Retina (tissue), 1 donor: ENCODE results near the gene ANTXR1.

ENCODE experiments used
- DNase-seq: peaks from one replicate; pipeline ENCODE4 v3.0.0-alpha.2; 2016

The ANTXR1 gene

DNA sequence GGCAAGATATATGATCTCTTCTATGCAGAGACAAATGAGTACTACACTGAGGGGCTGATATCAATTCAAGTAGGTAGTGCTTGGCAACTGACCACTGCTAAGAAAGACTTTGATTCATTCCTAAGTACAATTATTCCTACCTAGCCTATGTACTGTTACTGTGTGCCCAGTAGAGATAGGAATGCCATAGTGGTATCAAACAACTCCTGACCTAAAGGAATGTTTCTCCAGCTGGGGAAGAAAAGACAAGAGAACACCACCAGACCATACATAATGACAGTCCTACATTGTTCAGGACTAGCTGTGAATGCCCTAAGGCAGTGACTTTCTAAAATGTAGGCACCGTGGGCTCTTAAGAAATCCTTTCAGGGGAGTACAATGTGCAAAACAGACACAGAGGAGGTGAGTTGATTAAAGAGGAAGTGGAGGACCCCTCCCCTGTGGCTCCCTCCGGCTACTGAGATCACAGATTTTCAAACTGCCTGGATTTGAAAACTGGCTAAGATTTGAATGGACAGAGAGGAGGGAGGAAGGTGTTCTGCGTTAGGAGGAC is 89.1 kb downstream of the ANTXR1 start:
- no peak for DNase-seq

GRCh38 chr2:69103419-69103818 is 90.4 kb downstream of the ANTXR1 start:
- no peak for DNase-seq

- DNase-seq: no peak
Measured at GRCh38 chr2:69104261-69104660, 91.3 kb downstream of the ANTXR1 start.

DNA sequence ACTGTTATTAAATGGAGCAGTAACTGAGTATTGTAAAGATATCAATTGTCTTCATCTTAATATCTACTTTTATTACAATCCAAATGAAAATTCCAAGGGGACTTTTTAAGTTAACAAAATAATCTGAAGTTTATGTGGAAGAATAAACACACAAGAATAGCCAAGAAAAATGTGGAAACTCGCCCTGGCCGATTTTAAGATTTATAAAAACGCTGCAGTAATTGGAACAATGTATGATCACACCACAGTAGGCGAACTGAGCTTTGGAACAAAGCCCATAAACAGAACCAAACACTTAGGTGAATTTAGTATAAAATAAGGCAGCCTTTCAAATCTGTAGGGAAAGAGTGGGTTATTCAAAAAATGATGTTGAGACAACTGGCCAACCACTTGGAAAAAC is 96.3 kb downstream of the ANTXR1 start:
- DNase-seq: no peak

GRCh38 chr2:69111076-69111475 is 98.1 kb downstream of the ANTXR1 start:
- DNase-seq: no peak

DNA sequence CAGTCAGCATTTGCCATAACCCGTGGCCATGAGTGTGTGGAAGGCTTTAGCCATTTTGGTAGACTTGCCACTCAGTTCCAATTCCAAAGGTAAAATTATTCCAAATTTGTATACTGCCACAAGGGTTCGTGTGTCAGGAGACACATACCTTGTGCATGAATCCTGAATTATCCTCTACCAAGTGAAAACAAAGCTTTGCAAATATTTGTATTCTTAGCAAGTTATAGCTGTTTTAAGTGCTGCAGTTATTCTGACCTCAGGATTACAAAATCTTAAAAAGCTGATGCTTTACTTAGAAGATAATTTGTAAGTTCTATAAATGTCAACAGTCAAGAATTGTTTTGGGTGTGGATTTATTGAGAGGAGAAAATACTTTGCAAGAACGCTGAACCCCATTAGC is 100.6 kb downstream of the ANTXR1 start:
- no peak for DNase-seq

DNA sequence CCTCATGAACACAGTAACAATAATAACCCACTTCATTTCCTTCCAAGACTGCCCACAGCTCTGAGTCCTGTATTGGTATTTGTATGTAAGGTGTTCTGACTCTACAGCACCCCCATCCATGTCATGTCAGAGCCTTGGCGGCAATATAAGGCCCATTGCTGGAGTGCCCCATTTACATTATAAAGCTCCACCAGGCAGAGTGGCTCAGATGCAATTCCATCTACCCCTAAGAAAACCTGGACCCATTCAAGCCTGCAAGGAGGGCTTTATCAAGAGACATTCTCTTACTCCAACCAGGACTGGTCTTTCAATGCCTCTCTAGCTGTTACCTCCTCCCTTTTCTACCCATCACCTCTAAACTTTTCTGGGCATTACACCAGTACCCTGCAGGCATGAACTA is 101.6 kb downstream of the ANTXR1 start:
- DNase-seq: no peak

GRCh38 chr2:69116438-69116837 is 103.5 kb downstream of the ANTXR1 start:
- DNase-seq: no peak

DNA sequence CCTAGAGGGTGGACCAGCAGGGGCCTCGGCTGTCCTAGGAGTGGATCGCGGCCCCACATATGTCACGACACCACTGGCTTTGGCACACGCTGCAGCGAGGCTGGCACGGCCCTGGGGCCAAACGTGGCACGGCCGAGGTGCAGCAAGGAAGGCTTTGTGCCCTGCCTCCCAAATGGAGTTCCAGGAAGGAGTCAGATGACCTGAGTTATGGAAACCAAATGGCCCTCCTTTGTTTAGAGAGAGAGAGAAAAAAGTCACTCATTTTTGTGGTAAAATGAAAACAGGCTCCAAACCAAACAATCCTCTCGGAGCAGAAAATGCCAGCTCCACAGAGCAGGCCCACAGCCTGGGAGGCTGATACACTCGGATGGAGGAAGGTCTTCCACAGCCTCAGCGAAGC is 105.6 kb downstream of the ANTXR1 start:
- no peak for DNase-seq

GRCh38 chr2:69119104-69119894 is 106.3 kb downstream of the ANTXR1 start:
- DNase-seq: no peak

GRCh38 chr2:69122271-69122670 is 109.3 kb downstream of the ANTXR1 start:
- no peak for DNase-seq

- DNase-seq: no peak
Measured at GRCh38 chr2:69123182-69123581, 110.2 kb downstream of the ANTXR1 start.

DNA sequence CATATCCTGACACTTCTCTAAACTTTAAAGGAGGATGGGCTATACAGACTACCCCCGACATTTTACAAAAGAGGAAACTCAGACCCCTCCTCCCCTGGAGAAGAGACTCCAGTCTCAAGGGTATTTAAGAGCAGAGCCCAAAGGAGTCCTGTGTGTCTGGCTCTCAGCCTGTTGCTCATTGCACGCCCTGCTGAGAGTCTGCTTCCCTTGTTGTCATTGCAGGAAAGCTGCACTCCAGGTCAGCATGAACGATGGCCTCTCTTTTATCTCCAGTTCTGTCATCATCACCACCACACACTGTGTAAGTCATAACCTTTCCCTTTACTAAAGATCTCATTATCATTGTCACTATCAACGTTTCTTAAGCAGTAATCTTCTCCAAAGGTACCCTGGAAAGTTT is 111.4 kb downstream of the ANTXR1 start:
- DNase-seq: no peak

- no peak for DNase-seq
Measured at GRCh38 chr2:69125816-69126215, 112.8 kb downstream of the ANTXR1 start.

- no peak for DNase-seq
Measured at GRCh38 chr2:69126341-69126740, 113.4 kb downstream of the ANTXR1 start.

DNA sequence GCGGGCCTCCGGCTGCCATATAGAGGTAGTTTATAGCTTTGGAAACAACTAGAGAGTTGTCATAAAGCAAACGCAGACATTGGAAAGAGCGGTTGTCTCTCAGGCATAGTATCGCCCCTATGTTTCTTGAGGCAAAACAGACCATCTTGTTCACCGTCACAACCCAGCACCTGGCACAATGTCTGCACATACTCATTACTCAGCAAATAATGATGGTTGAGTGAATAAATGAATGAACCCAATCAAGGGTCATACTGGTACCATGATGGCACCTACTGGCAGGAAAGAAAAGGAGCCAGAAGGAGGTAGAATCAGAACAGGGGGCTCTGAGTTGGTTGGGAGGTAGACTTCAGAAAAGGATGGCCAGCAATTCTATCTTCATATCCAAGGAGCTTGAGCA is 118.5 kb downstream of the ANTXR1 start:
- no peak for DNase-seq

DNA sequence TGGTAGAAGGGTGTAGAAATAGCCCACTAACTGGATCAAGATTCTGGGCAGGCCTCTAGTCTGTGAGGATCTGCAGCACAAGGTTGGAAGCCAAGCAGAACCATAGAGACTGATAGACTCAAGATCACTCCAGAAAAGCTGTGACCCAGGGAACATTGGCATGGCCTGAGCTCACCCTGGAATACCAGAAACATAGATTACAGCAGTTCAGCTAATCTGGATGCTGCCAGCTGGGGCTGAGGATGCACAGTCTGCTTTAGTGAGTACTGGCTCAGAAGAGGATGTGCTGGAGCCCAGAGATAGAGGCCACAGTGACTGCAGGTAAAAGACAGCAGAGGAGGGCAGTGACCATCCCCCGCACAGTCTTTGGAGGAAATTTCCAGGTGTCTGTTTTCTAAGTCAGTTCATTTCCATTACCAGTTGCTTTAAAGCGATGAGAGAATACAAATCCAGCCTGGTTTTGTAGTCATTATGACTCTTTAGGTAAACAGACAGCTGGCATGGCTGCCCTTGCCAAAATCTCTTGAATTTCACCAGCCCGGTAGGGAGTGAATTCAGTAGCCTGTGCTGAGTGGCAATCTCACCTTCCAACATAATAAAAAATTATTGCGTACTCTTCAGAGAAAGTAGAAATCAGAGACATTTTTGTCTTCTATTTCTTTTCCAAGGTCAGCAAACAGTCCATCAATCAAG is 119.2 kb downstream of the ANTXR1 start:
- DNase-seq: no peak

DNA sequence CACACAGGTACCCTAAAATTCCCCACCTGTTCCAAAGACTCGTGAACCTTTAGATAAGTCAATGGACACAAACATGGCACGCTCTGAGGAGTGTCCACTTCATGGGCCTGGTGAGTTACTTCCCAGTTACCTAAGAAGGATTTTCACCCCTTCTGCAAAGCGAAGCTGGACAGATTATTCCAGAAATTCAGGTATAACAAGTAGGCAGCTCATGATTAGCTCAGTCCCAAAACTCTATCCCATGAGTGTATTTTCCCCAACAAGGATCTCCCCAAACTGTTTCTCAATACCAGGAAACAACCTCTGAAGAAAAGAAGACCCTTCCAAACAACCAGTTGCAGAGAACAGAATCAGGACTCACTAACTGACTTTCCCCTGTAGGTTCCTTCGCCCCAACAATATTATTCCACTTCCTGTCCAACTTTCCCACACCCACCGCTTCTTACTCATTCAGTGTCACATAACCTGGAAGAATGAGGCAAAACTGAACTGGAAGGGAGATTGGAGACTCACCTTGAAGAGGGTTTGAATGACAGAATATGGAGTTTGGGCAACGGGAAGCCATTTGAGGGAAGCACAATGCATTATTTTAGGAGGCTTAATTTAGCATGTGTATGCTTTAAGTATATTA is 120.1 kb downstream of the ANTXR1 start:
- DNase-seq: no peak

GRCh38 chr2:69133898-69134297 is 120.9 kb downstream of the ANTXR1 start:
- no peak for DNase-seq

GRCh38 chr2:69134306-69134945 is 121.4 kb downstream of the ANTXR1 start:
- no peak for DNase-seq

GRCh38 chr2:69138247-69138772 is 125.3 kb downstream of the ANTXR1 start:
- no peak for DNase-seq

DNA sequence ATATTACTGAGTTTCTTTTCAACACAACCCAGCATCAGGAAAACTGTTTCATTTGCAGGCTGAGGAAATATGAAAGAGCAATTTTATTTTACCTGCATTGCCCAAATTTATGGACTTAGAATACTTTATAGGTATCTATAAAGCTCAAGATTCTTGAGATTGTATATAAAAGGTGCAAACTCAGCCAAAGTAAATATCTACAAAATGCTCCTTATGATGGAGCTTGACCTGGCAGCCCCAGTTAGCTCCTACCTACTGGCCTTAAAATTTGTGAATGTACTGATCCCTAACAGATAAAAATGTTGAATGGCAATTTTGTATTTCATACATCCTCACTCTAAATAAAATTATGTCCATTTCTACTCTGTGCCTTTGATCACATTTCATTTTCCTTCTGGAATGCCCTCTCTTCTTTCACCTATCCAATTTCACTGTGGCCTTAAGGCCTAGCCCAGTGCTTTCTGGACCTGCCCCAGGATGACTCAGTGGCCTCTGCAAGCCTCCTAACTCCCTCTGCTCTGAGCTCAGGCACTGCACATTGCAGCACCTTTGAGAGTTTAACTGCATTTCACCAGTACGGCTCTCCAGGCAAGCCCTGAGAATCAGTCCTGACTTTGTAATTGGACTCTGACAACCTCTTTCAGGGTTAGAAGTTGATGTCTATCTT is 125.9 kb downstream of the ANTXR1 start:
- no peak for DNase-seq
